OCI-M1 (cell line): ENCODE measurements around the gene CHCHD3.

Experiments used
- DNase-seq: peaks from one replicate; lab custom pipeline; 2025; lab: John Stamatoyannopoulos, UW

The CHCHD3 gene

GRCh38 chr7:132773527-132773956 is 308.3 kb downstream of the CHCHD3 start:
- DNase-seq: no peak

- no peak for DNase-seq
Observed at GRCh38 chr7:132771301-132771730, 310.6 kb downstream of the CHCHD3 start.

- no peak for DNase-seq
Observed at GRCh38 chr7:132770055-132770454, 311.8 kb downstream of the CHCHD3 start.

GRCh38 chr7:132769280-132769679 is 312.6 kb downstream of the CHCHD3 start:
- DNase-seq: no peak

- DNase-seq: no peak
Observed at GRCh38 chr7:132768099-132768498, 313.8 kb downstream of the CHCHD3 start.

- DNase-seq: no peak
Observed at GRCh38 chr7:132767378-132767777, 314.5 kb downstream of the CHCHD3 start.

- DNase-seq: no peak
Observed at GRCh38 chr7:132766660-132767059, 315.2 kb downstream of the CHCHD3 start.

- DNase-seq: no peak
Observed at GRCh38 chr7:132765861-132766260, 316.0 kb downstream of the CHCHD3 start.

- no peak for DNase-seq
Observed at GRCh38 chr7:132764762-132765161, 317.1 kb downstream of the CHCHD3 start.

- DNase-seq: no peak
Observed at GRCh38 chr7:132760866-132761265, 321.0 kb downstream of the CHCHD3 start.

- no peak for DNase-seq
Observed at GRCh38 chr7:132760244-132760623, 321.7 kb downstream of the CHCHD3 start.

- DNase-seq: no peak
Observed at GRCh38 chr7:132759482-132760243, 322.2 kb downstream of the CHCHD3 start.

- DNase-seq: no peak
Observed at GRCh38 chr7:132758986-132759385, 322.9 kb downstream of the CHCHD3 start.

GRCh38 chr7:132757783-132758182 is 324.1 kb downstream of the CHCHD3 start:
- DNase-seq: no peak

- no peak for DNase-seq
Observed at GRCh38 chr7:132756484-132756990, 325.4 kb downstream of the CHCHD3 start.

- no peak for DNase-seq
Observed at GRCh38 chr7:132755538-132756483, 326.1 kb downstream of the CHCHD3 start.

- no peak for DNase-seq
Observed at GRCh38 chr7:132752431-132752830, 329.5 kb downstream of the CHCHD3 start.

GRCh38 chr7:132751244-132751647 is 330.6 kb downstream of the CHCHD3 start:
- DNase-seq: no peak

GRCh38 chr7:132750530-132751217 is 331.2 kb downstream of the CHCHD3 start:
- no peak for DNase-seq

- DNase-seq: no peak
Observed at GRCh38 chr7:132750096-132750495, 331.8 kb downstream of the CHCHD3 start.

- no peak for DNase-seq
Observed at GRCh38 chr7:132745510-132745909, 336.4 kb downstream of the CHCHD3 start.

- no peak for DNase-seq
Observed at GRCh38 chr7:132743974-132744373, 337.9 kb downstream of the CHCHD3 start.
